Effector CD8-positive, alpha-beta T cell (primary cell): ENCODE data around the gene TBL3.

Source experiments
- DNase-seq: peaks from one replicate; lab custom pipeline; 2025; lab: John Stamatoyannopoulos, UW

TBL3 gene

GRCh38 chr16:1982991-1983543 lies 11.2 kb downstream of the TBL3 start:
- DNase-seq = no peak

- peak; percentile 18 for DNase-seq
Measured at GRCh38 chr16:1983544-1984346, 11.9 kb downstream of the TBL3 start, which contains the start of gene GFER. GFER (plus strand) TSS chr16:1984193; CDS start chr16:1984219, 26 bp downstream.

- no peak for DNase-seq
Measured at GRCh38 chr16:1984347-1985225, 12.7 kb downstream of the TBL3 start.

- no peak for DNase-seq
Measured at GRCh38 chr16:1985466-1986150, 13.8 kb downstream of the TBL3 start.

GRCh38 chr16:1987198-1987597 lies 15.3 kb downstream of the TBL3 start:
- no peak for DNase-seq

- DNase-seq = no peak
Measured at GRCh38 chr16:1989209-1990100, 17.6 kb downstream of the TBL3 start, which contains the start of gene SYNGR3. SYNGR3 (plus strand) TSS chr16:1989970; CDS start chr16:1990103, 133 bp downstream.

- DNase-seq = no peak
Measured at GRCh38 chr16:1990101-1990350, 18.2 kb downstream of the TBL3 start.

- no peak for DNase-seq
Measured at GRCh38 chr16:1990351-1991134, 18.7 kb downstream of the TBL3 start.

- no peak for DNase-seq
Measured at GRCh38 chr16:1991135-1991551, 19.3 kb downstream of the TBL3 start.

GRCh38 chr16:1991588-1991947 lies 19.7 kb downstream of the TBL3 start:
- DNase-seq = no peak

GRCh38 chr16:1991948-1992703 lies 20.3 kb downstream of the TBL3 start:
- DNase-seq = peak; percentile 99

- no peak for DNase-seq
Measured at GRCh38 chr16:1992704-1993317, 21.0 kb downstream of the TBL3 start.

- no peak for DNase-seq
Measured at GRCh38 chr16:1993731-1994131, 21.9 kb downstream of the TBL3 start.

- no peak for DNase-seq
Measured at GRCh38 chr16:1997494-1998359, 25.9 kb downstream of the TBL3 start.

GRCh38 chr16:1998360-1998835 lies 26.5 kb downstream of the TBL3 start:
- DNase-seq = no peak

GRCh38 chr16:1998852-1999801 lies 27.3 kb downstream of the TBL3 start:
- DNase-seq = no peak
